WERI-Rb-1 (cell line): ENCODE data around the gene TGFBRAP1.

Experiments used
- DNase-seq: peaks from one replicate; pipeline ENCODE4 v3.0.0-alpha.2; 2020
- H3K27ac ChIP-seq: fragments of 250-450 bp; sonication (Bioruptor Pico); 2 replicates; pipeline ENCODE4 v1.5.1; 2020; ENCODE audit warnings: mild to moderate bottlenecking, moderate library complexity
- H3K27me3 ChIP-seq: fragments of 250-450 bp; sonication (Bioruptor Pico); 2 replicates; pipeline ENCODE4 v1.5.1; 2021; ENCODE audit warnings: mild to moderate bottlenecking, low read depth, moderate library complexity; ENCODE audit not compliant: insufficient read depth, severe bottlenecking
- H3K36me3 ChIP-seq: fragments of 250-450 bp; sonication (Bioruptor Pico); 2 replicates; pipeline ENCODE4 v1.5.1; 2020; ENCODE audit warnings: mild to moderate bottlenecking, moderate library complexity
- H3K4me3 ChIP-seq: 2 replicates; pipeline ENCODE4 v1.5.1; 2011; ENCODE audit warnings: low read depth, mild to moderate bottlenecking, control low read depth, low read length
- H3K9me3 ChIP-seq: fragments of 250-450 bp; sonication (Bioruptor Pico); 2 replicates; pipeline ENCODE4 v1.5.1; 2021; ENCODE audit warnings: mild to moderate bottlenecking, moderate library complexity; ENCODE audit not compliant: severe bottlenecking
- TF ChIP-seq, protein P1 (sequence below): IDR thresholded peaks from 2 replicates; pipeline ENCODE4 v1.5.1; 2011; ENCODE audit warnings: low read depth, mild to moderate bottlenecking, control low read depth, inconsistent platforms, low read length

The TGFBRAP1 gene

DNA sequence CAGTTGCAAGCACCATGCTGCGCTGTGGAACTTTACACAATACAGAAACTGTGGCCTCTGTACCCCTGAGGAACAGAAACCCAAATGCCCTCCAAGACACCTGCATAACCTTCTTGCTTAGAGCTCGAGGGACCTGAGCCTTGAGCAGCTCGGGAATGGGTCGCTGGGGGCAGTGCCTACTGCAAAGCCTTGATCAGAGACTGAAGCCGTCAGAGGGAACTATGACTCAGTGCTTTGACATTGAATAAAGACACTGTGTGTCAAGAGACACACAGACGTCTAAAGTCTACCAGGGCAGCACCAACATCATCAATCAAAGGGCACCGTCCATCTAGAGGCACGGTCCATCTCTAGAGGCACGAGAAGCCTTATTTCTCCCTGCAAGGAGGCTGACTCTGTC, 57.4 kb downstream of the TGFBRAP1 start:
- H3K9me3 ChIP-seq, result no peaks in the 10 kb centered on the region
- TF ChIP-seq, protein P1, sequence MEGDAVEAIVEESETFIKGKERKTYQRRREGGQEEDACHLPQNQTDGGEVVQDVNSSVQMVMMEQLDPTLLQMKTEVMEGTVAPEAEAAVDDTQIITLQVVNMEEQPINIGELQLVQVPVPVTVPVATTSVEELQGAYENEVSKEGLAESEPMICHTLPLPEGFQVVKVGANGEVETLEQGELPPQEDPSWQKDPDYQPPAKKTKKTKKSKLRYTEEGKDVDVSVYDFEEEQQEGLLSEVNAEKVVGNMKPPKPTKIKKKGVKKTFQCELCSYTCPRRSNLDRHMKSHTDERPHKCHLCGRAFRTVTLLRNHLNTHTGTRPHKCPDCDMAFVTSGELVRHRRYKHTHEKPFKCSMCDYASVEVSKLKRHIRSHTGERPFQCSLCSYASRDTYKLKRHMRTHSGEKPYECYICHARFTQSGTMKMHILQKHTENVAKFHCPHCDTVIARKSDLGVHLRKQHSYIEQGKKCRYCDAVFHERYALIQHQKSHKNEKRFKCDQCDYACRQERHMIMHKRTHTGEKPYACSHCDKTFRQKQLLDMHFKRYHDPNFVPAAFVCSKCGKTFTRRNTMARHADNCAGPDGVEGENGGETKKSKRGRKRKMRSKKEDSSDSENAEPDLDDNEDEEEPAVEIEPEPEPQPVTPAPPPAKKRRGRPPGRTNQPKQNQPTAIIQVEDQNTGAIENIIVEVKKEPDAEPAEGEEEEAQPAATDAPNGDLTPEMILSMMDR, result no peak
- DNase-seq, result no peak
- no peaks in the 10 kb centered on the region for H3K27me3 ChIP-seq
- no peak overlapping the region for H3K27ac ChIP-seq
- peaks cover 68% of the 10 kb centered on the region for H3K36me3 ChIP-seq
- no peak overlapping the region for H3K4me3 ChIP-seq

DNA sequence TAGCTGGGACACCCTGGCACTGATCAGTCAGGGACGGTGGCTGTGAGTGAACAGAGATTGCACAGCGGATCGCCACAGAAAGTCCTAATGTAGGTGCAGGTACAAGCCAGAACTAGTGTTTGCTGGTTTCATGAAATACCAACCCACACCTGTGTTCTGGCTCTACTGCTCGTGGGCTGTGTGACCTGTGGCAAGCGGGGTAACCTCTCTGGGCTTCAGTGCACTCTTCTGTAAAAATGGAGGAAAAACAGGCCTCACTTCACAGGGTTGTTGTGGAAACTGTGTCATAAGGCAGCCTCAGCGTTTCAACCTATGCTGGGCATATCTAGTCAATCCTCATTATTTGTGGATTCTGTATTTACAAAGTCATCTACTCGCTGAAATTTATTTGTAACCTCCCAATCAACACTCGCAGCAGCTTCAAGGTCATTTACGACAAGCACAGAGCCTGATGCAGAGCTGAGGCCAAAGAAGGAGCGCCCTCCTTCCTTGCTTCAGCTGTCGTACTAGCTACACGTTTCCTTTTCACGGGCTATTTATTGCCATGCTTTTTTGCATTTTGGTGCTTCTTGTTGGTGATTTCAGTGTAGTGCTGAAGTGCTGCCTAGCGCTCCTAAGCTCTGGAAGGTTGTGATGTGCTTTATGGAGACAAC, 58.0 kb downstream of the TGFBRAP1 start:
- no peaks in the 10 kb centered on the region for H3K9me3 ChIP-seq
- no peaks in the 10 kb centered on the region for H3K27me3 ChIP-seq
- peaks cover 69% of the 10 kb centered on the region for H3K36me3 ChIP-seq
- H3K27ac ChIP-seq, result no peak overlapping the region
- no peak overlapping the region for H3K4me3 ChIP-seq
- no peak for DNase-seq
- TF ChIP-seq, protein P1, result no peak

DNA sequence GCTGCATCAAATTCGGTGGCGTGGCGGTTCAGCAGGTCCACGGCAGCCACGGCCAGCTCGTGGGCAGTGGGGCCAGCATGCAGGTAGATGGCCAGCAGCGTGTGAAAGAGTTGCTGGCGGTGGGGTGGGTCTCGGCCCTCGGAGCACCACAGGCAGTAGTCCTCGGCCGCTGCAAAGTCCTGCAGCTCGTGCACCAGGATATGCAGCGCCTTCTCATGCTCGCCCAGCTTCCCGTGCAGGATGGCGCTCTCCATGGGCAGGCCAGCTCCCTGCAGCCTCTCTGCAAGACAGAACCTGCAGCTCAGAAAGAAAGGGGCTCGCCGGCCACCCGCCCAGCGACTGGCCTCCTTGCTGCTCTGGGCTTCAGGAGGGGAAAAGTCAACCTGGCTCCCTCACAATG, 60.1 kb downstream of the TGFBRAP1 start:
- H3K36me3 ChIP-seq, result peaks cover 62% of the 10 kb centered on the region
- H3K4me3 ChIP-seq, result no peak overlapping the region
- no peak overlapping the region for H3K27ac ChIP-seq
- no peaks in the 10 kb centered on the region for H3K27me3 ChIP-seq
- DNase-seq, result no peak
- no peaks in the 10 kb centered on the region for H3K9me3 ChIP-seq
- TF ChIP-seq, protein P1, result no peak

DNA sequence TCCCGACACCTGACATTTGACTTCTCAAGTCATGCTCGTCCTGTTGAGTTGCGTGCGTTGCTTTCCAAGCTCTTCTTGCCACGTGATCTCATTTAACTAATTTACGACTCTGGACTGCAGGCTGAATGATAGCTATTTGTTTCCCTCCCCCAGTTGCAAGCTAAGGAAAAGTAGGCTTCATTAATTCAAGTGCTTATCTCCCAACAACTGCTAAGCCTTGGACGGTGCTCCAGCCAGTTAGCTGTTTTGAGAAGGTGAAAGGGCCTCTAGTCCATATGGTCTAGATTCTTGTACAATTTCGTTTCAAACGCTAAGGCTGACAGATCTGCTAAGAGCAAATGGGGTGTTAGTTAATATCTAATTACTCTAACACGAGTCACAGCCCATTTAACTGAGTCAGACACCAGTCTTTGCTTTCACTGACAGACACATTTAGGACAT, 66.9 kb downstream of the TGFBRAP1 start:
- TF ChIP-seq, protein P1, result no peak
- H3K4me3 ChIP-seq, result no peak overlapping the region
- H3K27me3 ChIP-seq, result no peaks in the 10 kb centered on the region
- peak; percentile 59 for DNase-seq
- H3K36me3 ChIP-seq, result peaks cover 10% of the 10 kb centered on the region; the same call in 1 of the 2 replicates
- H3K27ac ChIP-seq, result no peak overlapping the region
- no peaks in the 10 kb centered on the region for H3K9me3 ChIP-seq

DNA sequence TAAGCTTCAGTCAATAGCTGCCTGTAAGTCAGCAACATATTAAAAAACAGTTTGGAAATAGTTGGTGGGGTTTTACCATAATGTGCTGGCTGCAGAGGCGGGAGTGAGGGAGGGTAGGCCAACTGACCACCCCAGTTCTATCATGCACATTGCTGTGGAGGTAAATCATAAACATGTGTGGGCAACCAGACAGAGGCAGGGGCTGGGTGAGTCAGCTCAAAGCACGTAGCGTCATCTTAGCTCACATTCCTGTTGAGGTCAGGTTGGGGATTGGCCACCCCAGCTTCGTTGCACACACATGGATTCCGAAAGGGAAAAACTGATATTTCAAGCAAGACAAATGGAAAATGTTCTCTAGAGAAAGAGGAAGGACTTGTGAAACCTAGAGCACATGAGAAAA, 68.5 kb downstream of the TGFBRAP1 start:
- no peak overlapping the region for H3K4me3 ChIP-seq
- TF ChIP-seq, protein P1, result no peak
- no peak for DNase-seq
- H3K27ac ChIP-seq, result no peak overlapping the region
- peaks cover 4% of the 10 kb centered on the region; the same call in 1 of the 2 replicates for H3K36me3 ChIP-seq
- H3K9me3 ChIP-seq, result no peaks in the 10 kb centered on the region
- H3K27me3 ChIP-seq, result no peaks in the 10 kb centered on the region

DNA sequence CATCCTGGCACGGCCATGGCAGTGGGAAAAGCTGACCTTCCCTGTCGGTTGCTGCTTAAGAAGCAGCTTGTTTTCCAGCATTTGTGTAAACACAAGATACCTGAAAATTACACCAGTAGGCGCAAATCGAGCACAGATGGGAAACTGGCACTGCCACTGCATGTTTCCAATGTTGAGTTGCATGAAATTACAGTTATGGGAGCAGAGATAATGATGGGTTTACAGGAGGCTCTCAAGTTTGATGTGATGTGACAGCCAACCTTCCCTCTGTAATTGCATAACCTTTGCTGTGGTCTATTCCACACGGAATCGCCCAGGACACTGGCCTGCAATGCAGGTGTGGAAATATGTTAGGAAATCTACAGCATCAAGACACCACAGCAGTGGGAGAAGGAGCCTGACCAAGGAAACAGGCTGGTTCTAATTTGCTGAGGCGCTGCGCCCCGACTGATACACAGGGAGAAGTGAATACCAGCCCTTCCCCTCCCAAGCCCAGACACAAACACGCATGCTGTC, 70.6 kb downstream of the TGFBRAP1 start:
- H3K27me3 ChIP-seq, result no peaks in the 10 kb centered on the region
- no peak overlapping the region for H3K27ac ChIP-seq
- TF ChIP-seq, protein P1, result no peak
- no peak overlapping the region for H3K4me3 ChIP-seq
- no peak for DNase-seq
- H3K36me3 ChIP-seq, result no peaks in the 10 kb centered on the region
- no peaks in the 10 kb centered on the region for H3K9me3 ChIP-seq
